ENCODE results near the gene GPR179. TPM values are rescaled to one million over a fixed set of nuclear protein-coding genes. Genes with fewer than 3 reads are reported as not detected.

The GPR179 gene
- total RNA-seq, 1 experiment from 2014 or later, result 0.17 TPM

DNA sequence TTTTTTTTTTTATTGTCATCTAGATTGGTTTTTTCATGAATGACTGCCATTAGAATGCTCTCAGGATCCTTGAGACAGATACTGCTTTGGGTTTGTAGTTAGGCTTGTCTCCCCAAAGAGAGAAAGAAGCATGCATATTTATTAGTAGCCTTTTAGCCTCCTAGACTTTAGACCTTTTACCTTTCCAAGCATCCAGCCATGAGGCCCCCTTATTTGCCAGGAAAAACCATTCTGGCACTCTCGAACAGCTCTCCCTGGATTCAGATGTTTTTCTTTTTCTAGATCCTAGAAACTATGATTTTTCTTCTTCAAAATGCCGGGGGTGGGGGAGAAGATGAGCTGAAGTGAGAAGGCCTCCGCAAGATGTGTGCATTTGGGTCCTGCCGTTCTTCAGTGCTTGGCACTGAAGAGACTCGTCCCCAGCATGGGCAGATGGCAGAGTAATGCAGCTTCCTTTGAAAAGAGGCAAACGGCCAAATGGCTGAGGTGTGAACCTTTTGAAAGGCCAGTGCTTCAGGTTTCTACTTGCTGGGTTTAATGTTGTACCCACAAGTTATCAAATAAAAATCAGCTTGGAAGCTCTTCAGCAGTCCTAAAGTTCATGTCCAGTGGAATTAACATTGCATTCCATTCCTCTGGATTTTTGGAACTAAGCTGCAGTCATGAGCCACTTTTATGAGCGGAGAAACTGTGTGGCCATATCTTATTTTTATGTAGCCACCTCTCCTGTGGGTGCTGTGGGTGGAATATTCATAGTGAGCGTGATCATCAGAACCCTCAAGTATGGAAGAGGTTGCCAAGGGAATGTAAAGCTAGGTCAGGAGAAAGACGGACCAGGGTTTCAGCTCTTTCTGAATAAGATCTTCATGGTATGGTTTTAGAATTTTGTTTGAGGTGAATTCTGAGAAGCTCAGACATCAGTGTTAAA lies 15.1 kb upstream of the GPR179 start:
- DNase-seq (ENCODE audit: low read depth, low spot score), result no peak
- no peak overlapping the region for H3K27ac ChIP-seq (ENCODE audit: low read depth, low read length)
- H3K27me3 ChIP-seq (ENCODE audit: insufficient read depth, low read length), result no peaks in the 10 kb centered on the region
- no peak for TF ChIP-seq ZNF274 (IDR thresholded peaks at IDR 0.05; ENCODE audit: low read depth, low read length)
- TF ChIP-seq CBX3 (IDR thresholded peaks at IDR 0.05; ENCODE audit: low read depth), result no peak
- no peak for TF ChIP-seq SRF (IDR thresholded peaks at IDR 0.05; ENCODE audit: low read depth)
- TF ChIP-seq CTCF (IDR thresholded peaks at IDR 0.05 in 2 of 3, conservative IDR thresholded peaks at IDR 0.05 in 1 of 3; ENCODE audit: borderline replicate concordance in 1 of 3, insufficient read depth in 1 of 3, low read depth in 2 of 3, low read length in 2 of 3), result no peak
- TF ChIP-seq POLR2AphosphoS5 (IDR thresholded peaks at IDR 0.05; ENCODE audit: low read depth, low read length), result no peak
- no peak for TF ChIP-seq EZH2 (IDR thresholded peaks at IDR 0.05)
- TF ChIP-seq SP1 (IDR thresholded peaks at IDR 0.05; ENCODE audit: low read depth), result no peak
- no peak for TF ChIP-seq CEBPB (IDR thresholded peaks at IDR 0.05; ENCODE audit: low read depth)
- no peak for TF ChIP-seq ZFX (IDR thresholded peaks at IDR 0.05)
- no peak for TF ChIP-seq EZH2phosphoT487 (IDR thresholded peaks at IDR 0.05; ENCODE audit: borderline replicate concordance)
- TF ChIP-seq SIN3A (IDR thresholded peaks at IDR 0.05; ENCODE audit: low read depth), result no peak
- TF ChIP-seq YY1 (IDR thresholded peaks at IDR 0.05; ENCODE audit: extremely low read depth, insufficient replicate concordance, low read depth, low read length), result no peak
- no peak for TF ChIP-seq ATF3 (IDR thresholded peaks at IDR 0.05)
- TF ChIP-seq TCF7L2 (IDR thresholded peaks at IDR 0.05; ENCODE audit: borderline replicate concordance, extremely low read depth, insufficient read depth, insufficient read length), result no peak
- TF ChIP-seq, protein P1, sequence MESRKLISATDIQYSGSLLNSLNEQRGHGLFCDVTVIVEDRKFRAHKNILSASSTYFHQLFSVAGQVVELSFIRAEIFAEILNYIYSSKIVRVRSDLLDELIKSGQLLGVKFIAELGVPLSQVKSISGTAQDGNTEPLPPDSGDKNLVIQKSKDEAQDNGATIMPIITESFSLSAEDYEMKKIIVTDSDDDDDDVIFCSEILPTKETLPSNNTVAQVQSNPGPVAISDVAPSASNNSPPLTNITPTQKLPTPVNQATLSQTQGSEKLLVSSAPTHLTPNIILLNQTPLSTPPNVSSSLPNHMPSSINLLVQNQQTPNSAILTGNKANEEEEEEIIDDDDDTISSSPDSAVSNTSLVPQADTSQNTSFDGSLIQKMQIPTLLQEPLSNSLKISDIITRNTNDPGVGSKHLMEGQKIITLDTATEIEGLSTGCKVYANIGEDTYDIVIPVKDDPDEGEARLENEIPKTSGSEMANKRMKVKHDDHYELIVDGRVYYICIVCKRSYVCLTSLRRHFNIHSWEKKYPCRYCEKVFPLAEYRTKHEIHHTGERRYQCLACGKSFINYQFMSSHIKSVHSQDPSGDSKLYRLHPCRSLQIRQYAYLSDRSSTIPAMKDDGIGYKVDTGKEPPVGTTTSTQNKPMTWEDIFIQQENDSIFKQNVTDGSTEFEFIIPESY (IDR thresholded peaks at IDR 0.05; ENCODE audit: extremely low read depth, insufficient replicate concordance, low read length), result no peak
- no TSS peak for BruUV-seq (replicated peaks)
- ChIA-PET CTCF (interaction anchor here (2.9 kb wide), 1 partner anchor 10 kb away, joined by 14 read pairs; no protein-coding TSS in a partner anchor), RAD21 (ENCODE audit: low non-redundant PET in 1 of 2, low total read pairs in 2 of 2, uncharacterized antibody in 2 of 2, unreplicated experiment in 2 of 2) (no interaction called here), POLR2A (no interaction called here)
- peaks cover 0 to 3% of the 10 kb centered on the region in 2 experiments; a peak in 1 of 4 replicates for H3K4me1 ChIP-seq (ENCODE audit: control insufficient read depth in 1 of 2, insufficient read depth in 2 of 2, low read length in 2 of 2)
- no peak overlapping the region for H2AFZ ChIP-seq (ENCODE audit: low read depth, low read length, poor library complexity, severe bottlenecking)
- H3K9me2 ChIP-seq (ENCODE audit: insufficient read depth), result no peaks in the 10 kb centered on the region
- no peaks in the 10 kb centered on the region for H3K9me3 ChIP-seq (ENCODE audit: control insufficient read depth in 1 of 2, insufficient read depth in 1 of 2, low read depth in 1 of 2, low read length in 2 of 2)
- peaks cover 0 to 4% of the 10 kb centered on the region in 2 experiments; a peak in 1 of 4 replicates for H3K36me3 ChIP-seq (ENCODE audit: control insufficient read depth in 1 of 2, insufficient read depth in 2 of 2, low read length in 2 of 2)
- H4K20me1 ChIP-seq (ENCODE audit: insufficient read depth), result 0 out of 2 replicates have a peak, but pooled peaks cover 3% of the 10 kb centered on the region
- no peak overlapping the region for H3K4me2 ChIP-seq (ENCODE audit: low read length)
- no peak overlapping the region for H3K9ac ChIP-seq (ENCODE audit: low read length)
- no peak overlapping the region for H3K4me3 ChIP-seq (replicated peaks in 1 of 2; ENCODE audit: low read depth in 1 of 2, low read length in 2 of 2)
- intact Hi-C loops (cut with micrococcal nuclease), result loop anchor here (10.0 kb wide), 1 partner anchor 126 kb away; no protein-coding TSS in a partner anchor
- H3K79me2 ChIP-seq (ENCODE audit: insufficient read depth, low read length), result peaks cover 64% of the 10 kb centered on the region
- no peak for ATAC-seq

All from HCT116 (cell line).